OCI-LY7 (cell line): Measurements from ENCODE around the gene ADCY3. TPM values are rescaled to one million over a fixed set of nuclear protein-coding genes. Genes with fewer than 3 reads are reported as not detected.

Source experiments
- BruUV-seq: library from RNA; stranded (reverse); fragments of 400-500 nt; replicated peaks from 2 replicates; lab custom pipeline; 2021; lab: Mats Ljungman, UMichigan
- CTCF ChIA-PET: fragments of 300-600 bp; sonication (Branson Sonifier 250); formaldehyde crosslinking; loops from one replicate; lab custom pipeline; 2022; ENCODE audit warnings: antibody characterized with exemption; ENCODE audit not compliant: unreplicated experiment; lab: Charles Lee
- POLR2A ChIA-PET: fragments of 300-600 bp; sonication (Branson Sonifier 250); formaldehyde crosslinking; loops from one replicate; lab custom pipeline; 2022; ENCODE audit warnings: antibody characterized with exemption; lab: Charles Lee
- DNase-seq: peaks from one replicate; pipeline ENCODE4 v3.0.0-alpha.2; 2015; ENCODE audit warnings: low spot score
- H2AFZ ChIP-seq: fragments of 200-600 bp; sonication (generic), shearing (Covaris generic); 2 replicates; pipeline ENCODE4 v1.6.1; 2014; ENCODE audit warnings: mild to moderate bottlenecking, antibody characterized with exemption, low read length, moderate library complexity
- H3K27ac ChIP-seq: fragments of 200-600 bp; sonication (generic); 2 replicates; pipeline ENCODE4 v1.5.1; 2014; ENCODE audit warnings: mixed run types, low read depth, mild to moderate bottlenecking, moderate library complexity, low read length, inconsistent platforms; ENCODE audit not compliant: poor library complexity, severe bottlenecking
- H3K36me3 ChIP-seq: fragments of 200-600 bp; sonication (generic); 2 replicates; pipeline ENCODE4 v1.6.1; 2014; ENCODE audit warnings: mild to moderate bottlenecking, antibody characterized with exemption, low read length, moderate library complexity, mixed read lengths; ENCODE audit not compliant: insufficient read depth
- H3K4me1 ChIP-seq: fragments of 200-600 bp; sonication (generic); 2 replicates; pipeline ENCODE4 v1.5.1; 2014; ENCODE audit warnings: mild to moderate bottlenecking, low read length; ENCODE audit not compliant: insufficient read depth, poor library complexity, severe bottlenecking
- H3K4me2 ChIP-seq: fragments of 200-600 bp; sonication (generic); 2 replicates; pipeline ENCODE4 v1.6.1; 2014; ENCODE audit warnings: mild to moderate bottlenecking, low read length
- H3K4me3 ChIP-seq: fragments of 200-600 bp; sonication (generic); 2 replicates; pipeline ENCODE4 v1.5.1; 2014; ENCODE audit warnings: mild to moderate bottlenecking, low read depth, low read length; ENCODE audit not compliant: poor library complexity, severe bottlenecking
- H3K79me2 ChIP-seq: fragments of 200-600 bp; sonication (generic); 2 replicates; pipeline ENCODE4 v1.6.1; 2016; ENCODE audit warnings: low read depth, mild to moderate bottlenecking, low read length, moderate library complexity, mixed read lengths; ENCODE audit not compliant: insufficient read depth
- H3K9me2 ChIP-seq: fragments of 200-600 bp; sonication (generic); 2 replicates; pipeline ENCODE4 v1.6.1; 2016; ENCODE audit warnings: mild to moderate bottlenecking, low read length, mixed read lengths; ENCODE audit not compliant: insufficient read depth
- H3K9me3 ChIP-seq: fragments of 200-600 bp; sonication (generic); 2 replicates; pipeline ENCODE4 v1.6.1; 2014; ENCODE audit warnings: mild to moderate bottlenecking, mixed run types, low read length, mixed read lengths
- H4K20me1 ChIP-seq: fragments of 200-600 bp; sonication (generic); 2 replicates; pipeline ENCODE4 v1.6.1; 2014; ENCODE audit warnings: mild to moderate bottlenecking, antibody characterized with exemption, low read length, moderate library complexity, mixed read lengths; ENCODE audit not compliant: insufficient read depth
- CTCF ChIP-seq: fragments of 200-600 bp; sonication (generic); conservative IDR thresholded peaks from 2 replicates; pipeline ENCODE4 v1.5.1; 2014; ENCODE audit warnings: mild to moderate bottlenecking, antibody characterized with exemption, low read length, moderate library complexity, mixed read lengths
- EZH2phosphoT487 ChIP-seq: fragments of 200-600 bp; sonication (generic); IDR thresholded peaks from 2 replicates; pipeline ENCODE4 v1.6.1; 2018; ENCODE audit warnings: low read depth, borderline replicate concordance, mild to moderate bottlenecking, mixed run types, antibody characterized with exemption, low read length, moderate library complexity, mixed read lengths
- intact Hi-C: fragments of 100-400 bp; cut with micrococcal nuclease; formaldehyde crosslinking; loops from one replicate; pipeline ENCODE4 v1.10.0; 2022; ENCODE audit not compliant: unreplicated experiment
- total RNA-seq, 2 experiments: library from RNA; depleted of rRNA in 1 of 2; stranded (reverse); fragments of >200 nt in 1 of 2; shearing (Covaris generic) in 1 of 2; gene quantifications; 2 replicates each; pipeline ENCODE4 v1.2.3, GENCODE V29; 2014 to 2022

ADCY3 gene
- total RNA-seq, 2 experiments from 2014 or later: 45.8 to 55.0 TPM

GRCh38 chr2:24871852-24872333 lies 48.1 kb downstream of the ADCY3 start:
- no peaks in the 10 kb centered on the region for H4K20me1 ChIP-seq
- 0 out of 2 replicates have a peak, but pooled peaks cover 3% of the 10 kb centered on the region for H3K9me3 ChIP-seq
- peaks cover 40% of the 10 kb centered on the region for H3K36me3 ChIP-seq
- H3K79me2 ChIP-seq: no peaks in the 10 kb centered on the region
- ChIA-PET POLR2A (no interaction called here), CTCF (no interaction called here)
- no peak for DNase-seq
- no TSS peak for BruUV-seq
- H3K9me2 ChIP-seq: no peaks in the 10 kb centered on the region
- intact Hi-C loops: no loop called here
- H3K27ac ChIP-seq: no peak overlapping the region
- H3K4me3 ChIP-seq: no peak overlapping the region
- no peak overlapping the region for H2AFZ ChIP-seq
- no peaks in the 10 kb centered on the region for H3K4me1 ChIP-seq
- H3K4me2 ChIP-seq: no peak overlapping the region
- TF ChIP-seq CTCF: no peak

GRCh38 chr2:24870891-24871705 lies 48.9 kb downstream of the ADCY3 start:
- no peak overlapping the region for H3K4me2 ChIP-seq
- no TSS peak for BruUV-seq

More at GRCh38 chr2:24870891-24871705, 48.9 kb downstream of the ADCY3 start:
- Histone ChIP-seq H3K9me3 (0 out of 2 replicates have a peak, but pooled peaks cover 3% of the 10 kb centered on the region), H3K36me3 (peaks cover 43% of the 10 kb centered on the region), H3K9me2 (no peaks in the 10 kb centered on the region), H2AFZ (no peak overlapping the region), H3K79me2 (no peaks in the 10 kb centered on the region), H3K27ac (no peak overlapping the region), H3K4me1 (no peaks in the 10 kb centered on the region), H4K20me1 (no peaks in the 10 kb centered on the region), H3K4me3 (no peak overlapping the region)
- no peak for DNase-seq
- CTCF ChIA-PET: no interaction called here
- TF ChIP-seq CTCF (no peak), EZH2phosphoT487 (no peak)
- POLR2A ChIA-PET: no interaction called here
- intact Hi-C loops: no loop called here
